HG03045 (cell line): ENCODE data around the gene PRRT2.
A peak's percentile ranks its signal among the peaks of the same experiment; 100 is the strongest.

Experiments used
- ATAC-seq: cut with Tn5 transposase; IDR thresholded peaks from one replicate; pipeline ENCODE4 v1.9.1; 2021; ENCODE audit warnings: mild to moderate bottlenecking, moderate library complexity; ENCODE audit not compliant: unreplicated experiment

PRRT2 gene

DNA sequence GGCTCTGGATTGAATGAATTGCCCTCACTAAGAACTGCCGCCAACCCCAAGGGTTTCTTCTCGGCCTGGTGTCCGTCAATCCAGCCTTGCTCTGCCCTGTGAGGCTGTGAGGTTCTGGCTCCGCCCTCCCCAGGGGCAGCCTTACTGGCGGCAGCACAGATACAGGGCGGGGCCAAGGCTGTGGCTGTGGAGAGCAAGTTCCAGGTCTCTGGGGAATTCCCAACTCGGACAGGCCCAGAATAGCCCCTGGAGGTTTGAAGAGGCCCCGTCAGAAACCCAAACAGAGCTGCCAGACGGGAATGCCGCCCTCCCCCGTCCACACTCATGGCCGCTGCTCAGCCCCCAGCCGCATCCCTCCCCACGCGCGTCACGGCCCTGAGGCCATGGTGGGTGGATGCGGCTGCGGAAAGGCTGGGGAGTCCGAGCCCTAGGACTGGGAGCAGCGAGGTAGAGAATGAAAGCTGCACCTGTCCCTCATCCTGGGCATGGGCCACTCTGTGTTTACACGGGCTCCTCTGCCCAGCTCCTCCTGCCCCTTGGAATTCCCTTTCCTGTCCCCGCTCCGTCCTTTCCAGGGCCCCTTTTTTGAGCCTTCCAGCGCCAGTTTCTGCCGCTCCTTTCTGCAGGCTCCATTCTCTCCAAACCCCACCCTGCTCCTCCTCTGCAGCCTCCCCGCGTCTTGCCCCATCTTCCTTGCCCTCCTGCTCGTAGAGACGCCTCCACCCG is 660 bp upstream of the PRRT2 start:
- ATAC-seq, result peak; percentile 34

- ATAC-seq, result no peak
Measured at GRCh38 chr16:29812754-29813643, 1.0 kb downstream of the PRRT2 start.

DNA sequence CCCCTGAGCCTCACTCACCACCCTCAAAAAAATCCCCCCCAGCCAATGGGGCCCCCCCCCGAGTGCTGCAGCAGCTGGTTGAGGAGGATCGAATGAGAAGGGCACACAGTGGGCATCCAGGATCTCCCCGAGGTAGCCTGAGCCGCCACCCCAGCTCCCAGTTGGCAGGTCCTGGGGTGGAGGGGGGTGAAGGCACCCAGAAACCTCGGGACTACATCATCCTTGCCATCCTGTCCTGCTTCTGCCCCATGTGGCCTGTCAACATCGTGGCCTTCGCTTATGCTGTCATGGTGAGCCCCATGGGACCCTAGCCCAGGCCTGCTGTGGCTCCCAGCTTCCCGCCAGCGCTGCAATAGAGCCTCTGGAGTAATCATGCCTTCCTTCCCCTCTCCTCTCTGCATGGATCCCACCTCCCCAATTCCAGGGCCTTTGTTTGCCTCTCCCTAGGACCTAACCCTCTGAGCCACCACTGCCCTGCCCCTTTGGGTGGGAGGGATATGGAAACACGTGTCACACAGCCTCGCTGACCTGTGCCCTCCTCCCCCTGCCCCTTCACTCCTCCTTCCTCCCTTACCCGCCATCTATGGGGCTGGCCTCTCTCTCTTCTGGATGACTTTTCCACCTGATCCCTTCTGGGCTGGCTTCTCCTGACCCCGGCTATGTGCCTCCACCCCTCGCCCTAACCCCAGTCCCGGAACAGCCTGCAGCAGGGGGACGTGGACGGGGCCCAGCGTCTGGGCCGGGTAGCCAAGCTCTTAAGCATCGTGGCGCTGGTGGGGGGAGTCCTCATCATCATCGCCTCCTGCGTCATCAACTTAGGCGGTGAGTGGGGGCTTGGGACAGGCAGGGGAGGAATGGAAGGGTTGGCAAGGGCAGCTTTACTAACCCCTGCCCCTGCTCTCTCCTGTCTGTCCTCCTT is 1.9 kb downstream of the PRRT2 start:
- no peak for ATAC-seq

- no peak for ATAC-seq
Measured at GRCh38 chr16:29814592-29814991, 2.6 kb downstream of the PRRT2 start.

GRCh38 chr16:29815032-29815721 is 3.2 kb downstream of the PRRT2 start:
- ATAC-seq, result no peak

GRCh38 chr16:29815793-29816693 is 4.0 kb downstream of the PRRT2 start, which contains the start of gene PAGR1:
Gene PAGR1, plus strand, starts transcription at chr16:29816152. Its CDS starts 374 bp downstream, at chr16:29816526.
- peak; percentile 60 for ATAC-seq

GRCh38 chr16:29816694-29817441 is 4.9 kb downstream of the PRRT2 start:
- peak; percentile 11 for ATAC-seq

GRCh38 chr16:29818082-29818481 is 6.1 kb downstream of the PRRT2 start:
- no peak for ATAC-seq

DNA sequence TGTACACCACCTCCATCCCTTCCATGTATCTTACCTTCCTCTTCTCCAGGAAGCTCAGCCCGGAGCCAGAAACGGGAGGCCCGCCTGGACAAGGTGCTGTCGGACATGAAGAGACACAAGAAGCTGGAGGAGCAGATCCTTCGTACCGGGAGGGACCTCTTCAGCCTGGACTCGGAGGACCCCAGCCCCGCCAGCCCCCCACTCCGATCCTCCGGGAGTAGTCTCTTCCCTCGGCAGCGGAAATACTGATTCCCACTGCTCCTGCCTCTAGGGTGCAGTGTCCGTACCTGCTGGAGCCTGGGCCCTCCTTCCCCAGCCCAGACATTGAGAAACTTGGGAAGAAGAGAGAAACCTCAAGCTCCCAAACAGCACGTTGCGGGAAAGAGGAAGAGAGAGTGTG is 7.5 kb downstream of the PRRT2 start:
- no peak for ATAC-seq

DNA sequence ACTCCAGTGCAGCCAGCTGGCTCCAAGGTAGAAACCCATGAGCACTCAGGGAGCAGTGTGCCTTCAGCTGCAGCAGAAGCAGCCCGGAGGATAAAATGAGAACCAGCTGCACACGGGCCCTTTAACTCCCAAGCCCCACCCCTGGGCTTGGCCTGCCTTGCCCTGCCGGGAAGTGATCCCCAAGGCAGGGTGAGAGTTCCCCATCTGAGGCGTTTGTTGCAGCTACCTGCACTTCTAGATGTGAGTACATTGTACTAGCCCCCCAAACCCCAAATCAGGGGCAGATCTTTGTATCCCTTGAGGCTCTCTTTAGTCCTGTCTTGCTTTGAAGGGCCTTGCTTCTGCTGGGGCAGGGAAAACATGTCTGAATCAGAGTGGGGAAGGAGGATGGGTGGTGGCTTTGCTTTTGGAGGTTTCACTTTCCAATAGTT is 8.3 kb downstream of the PRRT2 start, which contains the start of gene MVP:
Gene MVP (plus strand): TSS at position 192 of the 431 bp plus-strand sequence. CDS start 10,088 bp downstream, outside the sequence.
- ATAC-seq, result no peak

DNA sequence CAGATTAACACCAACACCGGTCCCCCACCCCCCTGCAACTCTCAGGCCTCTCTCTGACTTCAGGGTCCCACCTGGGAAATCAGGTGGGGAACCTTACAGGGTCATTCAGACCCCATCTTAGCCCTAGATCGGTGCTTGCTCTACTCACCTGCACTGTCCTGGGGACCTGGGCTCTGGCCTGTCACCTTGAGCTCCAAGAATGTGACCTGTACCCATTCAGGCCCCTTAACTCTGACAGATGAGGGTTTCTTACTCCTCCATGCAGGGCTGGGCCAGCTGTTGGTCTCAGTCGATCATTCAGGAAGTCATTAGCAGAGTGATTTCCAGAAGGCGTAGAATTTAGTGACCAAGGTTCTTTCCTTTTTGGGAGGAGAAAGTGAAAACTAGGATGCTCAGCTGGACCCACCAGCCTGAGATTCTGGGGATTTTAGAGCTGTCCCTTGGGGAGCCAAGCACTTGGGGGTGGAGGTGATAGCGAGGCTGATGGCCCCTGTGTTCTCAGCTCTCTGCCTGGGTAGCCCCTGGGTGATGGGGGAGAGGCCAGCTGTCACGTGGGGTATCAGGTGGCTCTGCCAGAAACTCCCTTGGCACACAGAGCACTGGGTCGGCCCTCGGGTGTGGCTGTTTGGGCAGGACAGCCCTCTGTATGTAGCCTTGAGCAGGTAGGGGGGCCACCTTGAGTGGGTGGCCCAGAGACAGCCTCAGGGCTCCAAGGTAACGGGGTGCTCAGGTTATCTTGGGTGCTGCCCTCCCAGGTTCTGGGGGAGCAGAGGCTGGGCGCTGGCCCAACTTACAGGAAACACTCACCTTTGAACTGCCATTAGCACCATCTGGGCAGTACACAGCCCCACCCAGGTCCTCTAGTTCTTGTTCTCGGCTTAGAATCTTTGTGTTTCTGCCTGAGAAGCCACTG is 9.0 kb downstream of the PRRT2 start:
- ATAC-seq, result peak; percentile 35

- ATAC-seq, result no peak
Measured at GRCh38 chr16:29821643-29822115, 9.7 kb downstream of the PRRT2 start.

DNA sequence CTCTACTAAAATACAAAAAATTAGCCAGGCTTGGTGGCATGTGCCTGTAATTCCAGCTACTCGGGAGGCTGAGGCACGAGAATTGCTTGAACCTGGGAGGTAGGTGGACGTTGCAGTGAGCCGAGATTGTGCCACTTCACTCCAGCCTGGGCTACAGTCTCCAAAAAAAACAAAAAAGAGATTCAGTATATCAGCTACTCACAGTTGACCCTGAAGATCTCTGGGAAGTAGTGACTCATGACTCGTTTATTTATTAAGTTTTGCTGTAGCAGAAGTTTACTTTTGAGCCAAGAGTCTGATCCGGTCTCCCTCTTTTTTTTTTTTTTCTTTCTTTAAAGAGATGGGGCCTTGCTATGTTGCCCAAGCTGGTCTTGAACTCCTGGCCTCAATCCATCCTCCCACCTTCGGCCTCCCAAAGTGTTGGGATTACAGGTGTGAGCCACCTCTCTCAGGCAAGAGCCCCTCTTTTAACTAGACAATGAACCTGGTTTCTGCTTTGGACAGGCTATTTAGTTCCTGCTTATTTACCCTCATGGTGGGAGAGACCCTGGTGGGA is 12.7 kb downstream of the PRRT2 start:
- ATAC-seq, result no peak

- ATAC-seq, result no peak
Measured at GRCh38 chr16:29825145-29826044, 13.4 kb downstream of the PRRT2 start.

- no peak for ATAC-seq
Measured at GRCh38 chr16:29826342-29826695, 14.3 kb downstream of the PRRT2 start.

- ATAC-seq, result no peak
Measured at GRCh38 chr16:29830774-29831173, 18.8 kb downstream of the PRRT2 start.
